Fibroblast of villous mesenchyme (primary cell): Measurements from ENCODE around the gene INHBE. TPM values are rescaled to one million over a fixed set of nuclear protein-coding genes. Genes with fewer than 3 reads are reported as not detected.
"Not testable (repeated sequence)": the region's sequence is repeated elsewhere in the genome, so short reads cannot be mapped to it uniquely, and the experiment has no call there.

Experiments
- DNase-seq: peaks from one replicate; pipeline ENCODE4 v3.0.0-alpha.2; 2010; ENCODE audit warnings: low read depth
- H3K4me3 ChIP-seq: 2 replicates; pipeline ENCODE4 v1.5.1; 2011; ENCODE audit warnings: low read depth, mild to moderate bottlenecking, low read length
- CTCF ChIP-seq: IDR thresholded peaks from 2 replicates; pipeline ENCODE4 v1.5.1; 2012; ENCODE audit warnings: low read depth, mild to moderate bottlenecking, low read length; ENCODE audit not compliant: insufficient read depth
- total RNA-seq: library from RNA; depleted of rRNA; stranded (reverse); fragments of >200 nt; gene quantifications from 2 replicates; pipeline ENCODE4 v1.2.3, GENCODE V29; 2012

Gene INHBE
- total RNA-seq, 1 donor: 1.7 TPM

- DNase-seq: no peak
- TF ChIP-seq CTCF: no peak
Observed at GRCh38 chr12:57420482-57420881, 34.6 kb upstream of the INHBE start.

GRCh38 chr12:57426948-57427347 is 28.2 kb upstream of the INHBE start:
- not testable (repeated sequence) for H3K4me3 ChIP-seq, DNase-seq

More at GRCh38 chr12:57420482-57420881, 34.6 kb upstream of the INHBE start:
- H3K4me3 ChIP-seq: no peak overlapping the region

- TF ChIP-seq CTCF: no peak
- H3K4me3 ChIP-seq: no peak overlapping the region
- DNase-seq: no peak
Observed at GRCh38 chr12:57428965-57429364, 26.1 kb upstream of the INHBE start.

GRCh38 chr12:57429473-57430111 is 25.5 kb upstream of the INHBE start:
- H3K4me3 ChIP-seq: peak overlapping the region; percentile 73
- no peak for DNase-seq
- TF ChIP-seq CTCF: no peak

- DNase-seq: peak; percentile 49
- peak overlapping the region; percentile 73 for H3K4me3 ChIP-seq
- TF ChIP-seq CTCF: no peak
Observed at GRCh38 chr12:57430112-57430930, 24.8 kb upstream of the INHBE start.

- no peak for TF ChIP-seq CTCF
- peak within 1 kb of the TSS; percentile 73 for H3K4me3 ChIP-seq
- DNase-seq: peak; percentile 96
Observed at GRCh38 chr12:57430931-57431566, 24.1 kb upstream of the INHBE start, which contains the start of gene R3HDM2. R3HDM2 (minus strand) TSS chr12:57431043; CDS start chr12:57310428, 120,615 bp downstream.

GRCh38 chr12:57431654-57432188 is 23.4 kb upstream of the INHBE start:
- no peak overlapping the region for H3K4me3 ChIP-seq
- no peak for DNase-seq
- no peak for TF ChIP-seq CTCF
